ENCODE results near the gene FOXQ1.

The FOXQ1 gene

GRCh38 chr6:1311400-1312202 is at the start of gene FOXQ1:
FOXQ1 (plus strand) TSS chr6:1312098; CDS start chr6:1312705, 607 bp downstream.
- DNase-seq: no peak

- DNase-seq: no peak
Observed at GRCh38 chr6:1262704-1263038, 49.2 kb upstream of the FOXQ1 start.

- DNase-seq: no peak
Observed at GRCh38 chr6:1263039-1263849, 48.7 kb upstream of the FOXQ1 start.

GRCh38 chr6:1263850-1264377 is 48.0 kb upstream of the FOXQ1 start:
- no peak for DNase-seq

GRCh38 chr6:1264619-1265445 is 47.1 kb upstream of the FOXQ1 start:
- no peak for DNase-seq

GRCh38 chr6:1266686-1267056 is 45.2 kb upstream of the FOXQ1 start:
- no peak for DNase-seq

- no peak for DNase-seq
Observed at GRCh38 chr6:1267057-1267732, 44.7 kb upstream of the FOXQ1 start.

GRCh38 chr6:1267790-1268762 is 43.8 kb upstream of the FOXQ1 start:
- no peak for DNase-seq

GRCh38 chr6:1271071-1271763 is 40.7 kb upstream of the FOXQ1 start:
- no peak for DNase-seq

- DNase-seq: no peak
Observed at GRCh38 chr6:1278061-1278720, 33.7 kb upstream of the FOXQ1 start.

- no peak for DNase-seq
Observed at GRCh38 chr6:1279065-1279464, 32.8 kb upstream of the FOXQ1 start.

GRCh38 chr6:1280666-1281300 is 31.1 kb upstream of the FOXQ1 start:
- DNase-seq: no peak

GRCh38 chr6:1281746-1282145 is 30.2 kb upstream of the FOXQ1 start:
- no peak for DNase-seq

- no peak for DNase-seq
Observed at GRCh38 chr6:1283501-1283900, 28.4 kb upstream of the FOXQ1 start.

- DNase-seq: no peak
Observed at GRCh38 chr6:1285556-1285955, 26.3 kb upstream of the FOXQ1 start.

GRCh38 chr6:1285956-1286355 is 25.9 kb upstream of the FOXQ1 start:
- DNase-seq: no peak

- DNase-seq: no peak
Observed at GRCh38 chr6:1287103-1287591, 24.8 kb upstream of the FOXQ1 start.

GRCh38 chr6:1290086-1290485 is 21.8 kb upstream of the FOXQ1 start:
- DNase-seq: no peak

- no peak for DNase-seq
Observed at GRCh38 chr6:1290805-1291204, 21.1 kb upstream of the FOXQ1 start.
